Measurements from ENCODE around the gene MRPS30.

DNA sequence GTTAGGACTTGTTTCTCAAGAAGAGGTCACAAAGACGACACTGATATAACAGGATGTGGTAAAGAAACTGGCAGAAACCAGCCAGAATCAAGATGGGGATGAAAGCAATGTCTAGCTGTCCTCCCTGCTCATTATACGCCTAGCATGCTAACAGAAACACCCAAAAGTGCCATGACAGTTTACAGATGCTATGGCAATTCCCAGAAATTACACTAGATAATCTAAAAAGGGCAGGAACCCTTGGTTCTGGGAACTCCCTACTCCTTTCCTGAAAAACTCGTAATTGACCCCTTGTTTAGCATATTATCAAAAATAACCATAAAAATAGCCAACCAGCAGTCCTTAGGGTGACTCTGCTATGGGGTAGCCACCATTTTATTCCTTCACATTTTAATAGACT lies 10.9 kb upstream of the MRPS30 start:
- TF ChIP-seq CTCF (IDR thresholded peaks at IDR 0.05) (no peak), POLR2A (IDR thresholded peaks at IDR 0.05) (no peak)

Measured in testis (tissue), 2 donors.